ENCODE data around the gene ZNF513.

- TF ChIP-seq CTCF (IDR thresholded peaks at IDR 0.05; ENCODE audit: low read depth, low read length) (no peak), EZH2phosphoT487 (IDR thresholded peaks at IDR 0.05; ENCODE audit: low read depth) (no peak)
These were observed 11.0 kb downstream of the ZNF513 start for GRCh38 chr2:27369471-27370025.

Measured in OCI-LY3 (cell line).